ENCODE measurements around the gene PAPPA2. TPM values are rescaled to one million over a fixed set of nuclear protein-coding genes. Genes with fewer than 3 reads are reported as not detected.
"Not testable (repeated sequence)": the region's sequence is repeated elsewhere in the genome, so short reads cannot be mapped to it uniquely, and the experiment has no call there.

Gene PAPPA2
- total and polyA plus RNA-seq, 7 donors: 0.05 to 1.1 (median 0.06) TPM; not detected in 2

DNA sequence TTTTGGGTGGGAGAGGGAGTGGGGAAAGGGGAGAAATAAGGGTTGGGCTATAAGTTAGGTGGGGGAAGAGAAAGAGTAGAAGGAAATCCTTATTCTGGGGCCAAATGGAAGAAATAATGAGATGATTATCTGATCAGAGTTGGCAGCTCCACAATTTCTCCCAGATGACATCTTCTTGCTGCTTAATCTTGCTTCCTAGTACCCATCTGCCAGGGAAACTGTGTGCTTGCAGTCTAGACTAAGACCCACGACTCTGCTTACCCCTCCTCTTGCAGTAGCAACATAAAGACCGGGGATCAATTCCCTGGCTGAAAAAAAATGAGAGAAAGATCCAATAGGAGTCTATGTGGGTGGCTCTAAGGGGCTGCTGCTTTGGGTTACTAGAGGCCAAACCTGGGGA, 95.6 kb downstream of the PAPPA2 start:
- TF ChIP-seq CTCF (IDR thresholded peaks at IDR 0.05): no peak
- 7 to 19% (median 14%) methylated on average over 2 of the region's 2 CpGs for WGBS, 3 donors
- ATAC-seq (no peak), DNase-seq (no peak)
- intact Hi-C loops (cut with DNase I): loop anchor here in 1 of 2 donors (2.0 to 5.0 kb wide), 3 partner anchors 134 to 322 kb away; no protein-coding TSS in a partner anchor
- Histone ChIP-seq H3K9me3 (no peaks in the 10 kb centered on the region), H3K27me3 (ENCODE audit: insufficient read depth in 3 of 3, low read length in 2 of 3) (peaks cover 0 to 16% (median 0%) of the 10 kb centered on the region in 3 donors), H3K4me3 (no peak overlapping the region), H3K27ac (no peak overlapping the region), H3K36me3 (ENCODE audit: insufficient read depth in 1 of 2, low read depth in 1 of 2) (no peaks in the 10 kb centered on the region), H3K4me1 (no peaks in the 10 kb centered on the region)

GRCh38 chr1:176559474-176559873, 96.5 kb downstream of the PAPPA2 start:
- no peak overlapping the region for H3K4me3 ChIP-seq
- H3K9me3 ChIP-seq: no peaks in the 10 kb centered on the region
- intact Hi-C loops (cut with DNase I): loop anchor here (1.0 to 5.0 kb wide), 5 partner anchors 133 to 321 kb away; no protein-coding TSS in a partner anchor
- peaks cover 0 to 8% (median 0%) of the 10 kb centered on the region in 3 donors for H3K27me3 ChIP-seq (ENCODE audit: insufficient read depth in 3 of 3, low read length in 2 of 3)
- H3K27ac ChIP-seq: no peak overlapping the region
- H3K4me1 ChIP-seq: no peaks in the 10 kb centered on the region
- peak in 3 of 4 donors; percentile 5 to 17 (median 15) for ATAC-seq
- DNase-seq: no peak
- WGBS, 3 donors: 31 to 34% (median 34%) methylated on average over 4 of the region's 4 CpGs
- TF ChIP-seq CTCF (IDR thresholded peaks at IDR 0.05): no peak
- H3K36me3 ChIP-seq (ENCODE audit: insufficient read depth in 1 of 2, low read depth in 1 of 2): no peaks in the 10 kb centered on the region

- Histone ChIP-seq H3K36me3 (ENCODE audit: insufficient read depth in 1 of 2, low read depth in 1 of 2) (no peaks in the 10 kb centered on the region), H3K9me3 (no peaks in the 10 kb centered on the region), H3K4me3 (no peak overlapping the region), H3K27ac (no peak overlapping the region), H3K4me1 (no peaks in the 10 kb centered on the region), H3K27me3 (ENCODE audit: insufficient read depth in 3 of 3, low read length in 2 of 3) (peaks cover 0 to 8% (median 0%) of the 10 kb centered on the region in 3 donors)
- TF ChIP-seq CTCF (IDR thresholded peaks at IDR 0.05): peak; percentile 93
- WGBS, 3 donors: 2% methylated on average over 5 of the region's 5 CpGs
- intact Hi-C loops (cut with DNase I): loop anchor here (1.0 to 10.0 kb wide), 7 partner anchors 132 to 321 kb away; no protein-coding TSS in a partner anchor
- peak; percentile 89 to 95 (median 94) for ATAC-seq
- peak in 1 of 2 donors; percentile 27 for DNase-seq
These were observed 96.9 kb downstream of the PAPPA2 start for GRCh38 chr1:176559878-176560277.

- DNase-seq: no peak
- ATAC-seq: peak in 1 of 4 donors; percentile 8
- Histone ChIP-seq H3K4me3 (no peak overlapping the region), H3K9me3 (no peaks in the 10 kb centered on the region), H3K27ac (no peak overlapping the region), H3K27me3 (ENCODE audit: insufficient read depth in 3 of 3, low read length in 2 of 3) (peaks cover 0 to 3% (median 0%) of the 10 kb centered on the region in 3 donors), H3K36me3 (ENCODE audit: insufficient read depth in 1 of 2, low read depth in 1 of 2) (no peaks in the 10 kb centered on the region), H3K4me1 (no peaks in the 10 kb centered on the region)
- intact Hi-C loops (cut with DNase I): loop anchor here in 1 of 2 donors (5.0 to 10.0 kb wide), 2 partner anchors 184 to 188 kb away; no protein-coding TSS in a partner anchor
- 83 to 88% (median 88%) methylated on average over 4 of the region's 4 CpGs for WGBS, 3 donors
- no peak for TF ChIP-seq CTCF (IDR thresholded peaks at IDR 0.05)
These were observed 97.7 kb downstream of the PAPPA2 start for GRCh38 chr1:176560681-176561080.

DNA sequence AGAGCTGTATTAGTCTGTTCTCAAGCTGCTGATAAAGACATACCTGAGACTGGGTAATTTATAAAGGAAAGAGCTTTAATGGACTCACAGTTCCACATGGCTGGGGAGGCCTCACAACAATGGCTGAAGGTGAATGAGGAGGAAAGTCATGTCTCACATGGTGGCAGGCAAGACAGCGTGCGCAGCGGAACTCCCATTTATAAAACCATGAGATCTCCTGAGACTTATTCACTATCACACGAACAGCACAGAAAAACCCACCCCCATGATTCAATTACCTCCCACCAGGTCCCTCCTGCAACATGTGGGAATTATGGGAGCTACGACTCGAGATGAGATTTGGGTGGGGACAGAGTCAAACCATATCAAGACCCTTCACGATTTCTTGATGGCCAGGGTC, 98.8 kb downstream of the PAPPA2 start:
- not testable (repeated sequence) for H3K27me3 ChIP-seq (ENCODE audit: insufficient read depth in 3 of 3, low read length in 2 of 3); H3K27ac ChIP-seq; H3K36me3 ChIP-seq (ENCODE audit: insufficient read depth in 1 of 2, low read depth in 1 of 2); H3K9me3 ChIP-seq; H3K4me3 ChIP-seq; ATAC-seq; H3K4me1 ChIP-seq; DNase-seq
- intact Hi-C loops (cut with DNase I): loop anchor here in 1 of 2 donors (2.0 to 10.0 kb wide), 3 partner anchors 131 to 189 kb away; no protein-coding TSS in a partner anchor
- 93 to 95% (median 93%) methylated on average over 7 of the region's 7 CpGs for WGBS, 3 donors
